Ovary (tissue), 3 donors: ENCODE results near the gene GPC6.

ENCODE experiments used
- CTCF ChIP-seq, 3 donors: fragments of 450-650 bp in 2 of 3; fragments of 200-600 bp in 1 of 3; IDR thresholded peaks; one replicate each; pipeline versions ENCODE4 v1.5.1 to v1.8.0; 2016 to 2022; ENCODE audit warnings: antibody characterized with exemption in 3 of 3, mild to moderate bottlenecking in 1 of 3
- EP300 ChIP-seq: sonication (generic); formaldehyde crosslinking; IDR thresholded peaks from one replicate; pipeline ENCODE4 v1.6.1; 2017; ENCODE audit warnings: antibody characterized with exemption
- POLR2A ChIP-seq: fragments of 450-650 bp; IDR thresholded peaks from one replicate; pipeline ENCODE4 v1.6.1; 2017; ENCODE audit warnings: antibody characterized with exemption, mild to moderate bottlenecking, moderate library complexity
- donor health status: DM: no; HTN: no; CAD: no.

- TF ChIP-seq CTCF (IDR thresholded peaks at IDR 0.05) (no peak), POLR2A (no peak), EP300 (no peak)
Observed at GRCh38 chr13:93951108-93951507, 724.5 kb downstream of the GPC6 start.
